Kidney capillary endothelial cell (primary cell): ENCODE measurements around the gene FZD4.
"Not testable (repeated sequence)": the region's sequence is repeated elsewhere in the genome, so short reads cannot be mapped to it uniquely, and the experiment has no call there.

Experiments
- DNase-seq: peaks from one replicate; pipeline ENCODE4 v3.0.0-alpha.2; 2018; ENCODE audit warnings: low spot score

Gene FZD4

DNA sequence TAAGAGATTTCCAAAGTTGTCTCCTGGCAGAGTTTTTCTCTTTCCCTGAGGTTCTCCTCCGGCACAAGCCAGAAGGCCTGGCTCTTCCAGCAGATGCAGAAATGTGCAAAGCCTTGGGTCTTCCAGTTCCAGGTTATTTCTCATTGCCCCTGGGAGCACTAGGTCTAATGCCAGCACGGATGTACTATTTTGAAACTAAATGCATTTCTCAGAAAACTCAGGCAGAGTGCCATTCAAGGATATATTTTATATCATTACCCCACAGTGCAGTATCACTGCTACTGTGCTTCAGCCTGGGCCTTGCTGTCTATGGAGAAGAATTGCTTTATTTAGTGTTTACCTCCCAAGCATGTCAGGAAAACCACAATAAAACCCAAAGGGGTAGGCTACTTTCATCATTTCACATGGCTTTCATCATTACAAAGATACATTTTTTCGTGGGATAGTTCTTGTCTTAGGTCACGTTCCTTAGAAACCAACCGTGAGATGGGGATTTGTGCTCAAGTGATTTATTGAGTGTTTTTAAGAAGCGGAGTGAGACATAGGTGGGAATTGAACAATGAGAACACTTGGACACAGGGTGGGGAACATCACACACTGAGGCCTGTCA, 22.4 kb upstream of the FZD4 start:
- DNase-seq: no peak

DNA sequence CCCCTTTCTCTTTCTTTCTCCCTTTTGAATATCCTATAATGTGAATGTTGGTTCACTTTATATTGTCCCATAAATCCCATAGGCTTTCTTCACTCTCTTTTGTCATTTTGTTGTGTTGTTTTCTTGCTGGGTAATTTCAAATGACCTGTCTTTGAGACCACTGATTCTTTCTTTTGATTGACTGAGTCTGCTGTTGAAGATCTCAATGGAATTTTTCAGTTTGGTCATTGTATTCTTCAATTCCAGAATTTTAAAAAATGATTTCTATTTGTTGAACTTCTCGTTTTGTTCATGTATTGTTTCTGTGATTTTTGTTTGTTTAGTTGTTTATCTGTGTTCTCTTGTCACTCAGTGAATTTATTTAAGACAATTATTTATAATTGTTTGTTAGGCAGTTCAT, 17.5 kb upstream of the FZD4 start:
- no peak for DNase-seq

DNA sequence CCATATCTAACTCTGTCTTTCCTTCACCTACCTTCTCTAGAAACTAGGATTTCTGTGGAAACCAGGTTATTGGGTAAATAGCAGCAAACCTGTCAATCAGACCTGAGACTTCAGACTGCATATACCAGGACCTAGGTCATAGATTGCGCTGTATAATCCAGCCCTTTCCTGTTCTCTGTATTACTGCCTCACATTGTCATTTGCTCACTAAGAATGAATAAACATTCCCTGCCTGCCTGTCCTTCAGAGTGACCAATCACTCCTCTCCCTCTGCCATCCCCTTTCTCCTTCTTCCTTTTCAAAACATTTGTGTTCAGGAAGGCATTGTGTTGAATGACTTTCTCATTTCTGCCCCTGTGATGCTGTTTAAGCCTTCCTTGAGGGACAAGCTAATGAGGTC, 14.1 kb upstream of the FZD4 start:
- no peak for DNase-seq

DNA sequence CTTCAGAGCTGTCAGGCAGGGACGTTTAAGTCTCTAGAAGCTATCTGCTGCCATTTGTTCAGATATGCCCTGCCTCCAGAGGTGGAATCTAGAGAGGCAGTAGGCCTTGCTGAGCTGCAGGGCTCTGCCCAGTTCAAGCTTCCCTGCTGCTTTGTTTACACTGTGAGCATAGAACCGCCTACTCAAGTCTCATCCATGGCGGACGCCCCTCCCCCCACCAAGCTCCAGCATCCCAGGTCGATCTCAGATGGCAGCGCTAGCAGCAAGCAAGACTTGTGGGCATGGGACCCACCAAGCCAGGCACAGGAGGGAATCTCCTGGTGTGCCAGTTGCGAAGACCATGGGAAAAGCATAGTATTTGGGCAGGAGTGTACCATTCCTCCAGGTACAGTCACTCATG, 12.4 kb upstream of the FZD4 start:
- not testable (repeated sequence) for DNase-seq

DNA sequence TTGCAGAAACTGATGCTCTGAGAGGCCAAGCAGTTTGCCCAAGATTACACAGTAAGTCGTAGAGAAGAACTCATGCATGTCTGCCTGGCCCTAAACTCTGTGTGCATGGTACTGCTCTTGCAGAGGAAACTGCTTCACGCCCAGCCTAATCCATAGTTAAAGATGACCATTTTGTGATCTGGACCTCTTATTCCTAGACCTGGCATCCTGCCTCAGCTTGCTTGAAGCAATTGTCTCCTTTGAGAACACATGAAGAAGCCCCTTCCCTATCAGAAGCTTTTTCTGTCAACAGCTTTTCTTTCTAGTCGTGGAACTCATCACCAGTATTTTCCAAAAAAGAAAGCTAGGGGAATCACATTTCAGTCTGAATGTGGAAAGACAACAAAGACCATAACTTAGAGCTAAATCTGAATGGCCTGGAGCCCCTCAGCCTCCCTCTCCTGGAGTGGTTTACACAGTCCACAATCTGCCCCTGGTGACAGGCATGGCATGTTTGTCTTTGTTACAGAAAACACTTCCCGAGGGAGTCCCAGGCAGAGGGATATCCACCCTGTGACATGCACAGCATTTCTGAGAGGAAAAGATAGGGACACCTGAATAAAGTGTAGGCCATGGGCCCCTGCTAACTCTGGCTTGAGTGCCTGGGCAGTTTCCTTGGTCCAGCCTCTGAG, 2.9 kb upstream of the FZD4 start:
- no peak for DNase-seq

DNA sequence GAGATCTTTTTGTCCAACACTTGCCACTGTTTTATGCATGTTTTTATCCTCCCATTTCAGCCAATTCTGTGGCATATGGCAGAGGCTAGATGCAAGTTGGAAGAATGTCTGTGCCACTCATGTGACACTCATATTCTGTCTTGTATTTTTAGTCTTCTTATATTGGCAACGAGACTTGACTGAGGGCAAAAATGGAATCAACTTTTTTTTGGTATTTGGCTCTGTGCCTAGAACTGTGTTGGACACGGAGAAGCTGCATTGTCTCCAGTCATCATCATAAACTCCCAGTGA, 1.7 kb upstream of the FZD4 start:
- no peak for DNase-seq

DNA sequence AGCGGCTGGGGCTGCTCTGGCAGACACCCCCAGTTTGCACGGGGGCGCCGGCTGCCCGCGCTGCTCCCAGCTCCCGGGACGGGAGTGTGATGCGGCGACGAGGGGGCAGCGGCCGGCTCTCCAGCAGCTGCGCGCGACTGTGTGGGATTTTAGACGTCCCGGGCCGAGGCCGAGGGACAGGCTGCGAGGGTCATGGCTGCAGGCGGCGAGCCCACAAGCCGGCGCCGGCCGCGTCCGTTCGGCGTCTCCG, 159 bp downstream of the FZD4 start:
- no peak for DNase-seq

DNA sequence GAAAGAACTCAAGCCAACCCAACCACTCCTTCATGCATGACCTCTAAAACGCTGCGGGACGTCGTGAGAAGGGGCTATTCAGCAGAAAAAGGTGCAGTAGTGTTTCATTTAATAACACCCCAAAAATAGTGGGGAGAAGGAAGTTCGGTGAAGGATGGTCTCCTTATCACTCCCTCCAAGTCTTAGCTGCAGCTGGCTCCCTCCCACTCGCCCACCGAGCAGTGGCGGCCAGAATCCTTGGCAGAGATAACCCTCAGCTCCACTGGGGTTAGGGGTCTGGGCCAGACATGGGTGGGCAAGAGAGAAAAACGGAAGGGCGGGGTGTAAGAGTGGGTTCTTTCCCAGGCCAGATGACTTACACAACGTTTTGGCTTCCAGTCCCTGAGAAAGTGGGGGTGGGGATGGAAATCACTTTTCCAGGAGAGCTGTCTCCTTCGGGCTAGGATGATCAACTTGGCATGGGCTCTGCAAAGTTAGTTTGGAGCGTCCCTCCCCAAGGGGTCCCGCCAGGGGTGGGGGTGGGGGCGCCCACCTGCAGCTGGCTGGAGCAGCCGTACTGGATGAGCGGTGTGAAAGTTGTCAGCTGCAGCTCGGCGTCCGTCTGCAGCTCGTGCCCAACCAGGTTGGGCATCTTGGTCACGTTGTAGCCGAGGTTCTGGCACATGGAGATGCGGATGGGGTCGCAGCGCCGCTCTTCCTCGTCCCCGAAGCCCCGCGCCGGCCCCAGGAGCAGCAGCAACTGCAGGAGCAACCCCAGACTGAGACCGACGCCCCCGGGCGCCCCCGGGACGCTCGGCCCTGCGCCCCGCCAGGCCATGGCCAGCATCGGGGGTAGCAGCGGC, 705 bp downstream of the FZD4 start:
- no peak for DNase-seq

DNA sequence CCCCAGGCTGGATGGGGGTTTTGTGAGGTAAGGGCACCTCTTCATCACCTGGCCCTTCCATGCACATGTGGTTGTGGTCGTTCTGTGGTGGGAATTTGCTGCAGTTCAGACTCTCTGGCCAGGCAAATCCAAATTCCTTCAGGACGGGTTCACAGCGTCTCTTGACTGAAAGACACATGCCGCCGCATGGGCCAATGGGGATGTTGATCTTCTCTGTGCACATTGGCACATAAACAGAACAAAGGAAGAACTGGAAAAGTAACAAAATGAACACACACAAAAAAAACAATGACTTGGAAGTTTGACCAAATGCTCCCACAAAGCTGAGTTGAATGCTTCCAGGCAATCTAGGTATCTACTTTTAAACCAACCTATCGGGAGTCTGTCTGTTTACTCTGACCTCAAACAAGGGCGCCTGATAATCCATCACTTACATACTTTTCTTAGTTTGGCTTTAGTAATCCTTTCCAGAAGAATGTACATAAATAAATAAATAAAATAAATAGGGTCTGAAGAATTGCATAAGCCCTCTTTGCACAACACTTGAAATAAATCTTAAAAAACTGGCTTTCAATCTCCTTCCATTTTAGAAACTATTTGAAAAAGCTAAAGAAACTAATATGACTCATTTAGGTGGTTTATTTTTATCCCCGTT, 2.8 kb downstream of the FZD4 start:
- DNase-seq: no peak

DNA sequence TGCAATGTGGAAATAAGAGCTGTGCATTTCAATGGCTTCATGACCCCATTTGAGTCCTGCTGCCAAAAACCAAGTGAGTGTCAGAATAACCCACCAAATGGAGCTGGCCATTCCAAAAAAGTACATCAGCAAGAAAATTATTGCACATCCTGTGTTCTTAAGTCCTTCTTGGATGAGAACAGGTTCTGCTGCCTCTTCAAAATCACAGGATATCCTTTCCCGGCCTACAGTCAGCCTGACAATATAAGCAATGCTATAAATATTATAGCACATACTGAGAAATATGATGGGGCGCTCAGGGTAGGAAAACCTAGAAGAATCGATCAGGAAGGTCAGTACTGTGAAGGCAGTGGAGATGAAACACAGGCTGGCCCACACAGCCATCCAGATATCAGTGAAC, 3.5 kb downstream of the FZD4 start:
- DNase-seq: no peak

DNA sequence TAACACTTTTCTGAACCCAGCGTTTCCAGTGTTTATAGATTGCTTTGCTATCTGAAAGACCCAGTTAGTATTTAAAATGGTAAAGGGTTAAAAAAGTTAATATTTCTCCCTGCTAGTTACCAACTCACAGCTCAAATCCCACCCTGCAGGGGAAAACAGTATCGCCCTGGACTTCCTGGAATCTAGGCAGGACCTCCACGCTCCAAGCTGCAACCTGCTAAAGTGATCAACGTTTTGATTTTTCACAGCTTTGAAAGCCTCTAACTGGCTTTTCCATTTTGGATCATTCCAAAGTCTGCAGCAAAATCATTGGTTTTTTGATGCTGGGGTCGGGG, 4.6 kb downstream of the FZD4 start:
- DNase-seq: no peak

DNA sequence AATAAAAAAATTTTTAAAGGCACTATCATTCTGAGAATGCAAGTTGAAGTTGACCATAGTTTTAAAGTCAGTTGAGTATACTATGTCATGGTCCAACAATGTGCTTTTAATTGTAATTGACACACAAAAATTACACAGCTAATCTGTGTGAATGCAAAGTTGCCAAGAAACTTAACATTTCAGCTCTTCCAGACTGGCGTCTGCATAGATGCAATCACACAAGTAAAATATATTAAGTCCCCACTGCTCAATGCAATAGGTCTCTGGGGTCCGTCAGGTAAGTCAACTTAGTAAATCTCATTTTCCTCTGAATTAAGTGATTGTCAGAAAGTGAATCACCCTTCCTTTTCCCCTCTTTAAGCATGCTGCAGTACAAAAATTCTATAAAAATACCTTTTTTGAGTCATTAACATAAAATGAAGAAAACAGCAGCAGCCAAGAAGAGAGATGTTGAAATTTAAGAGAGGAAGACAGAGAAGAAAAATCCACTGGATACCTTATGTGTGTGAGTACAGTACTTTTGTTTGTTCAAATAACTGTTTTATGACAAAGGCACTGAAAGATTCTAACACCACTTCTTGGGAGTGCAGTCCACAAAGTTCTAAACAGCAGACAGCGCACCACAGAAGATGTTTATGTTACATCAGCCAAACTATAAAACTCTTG, 5.1 kb downstream of the FZD4 start:
- DNase-seq: no peak

DNA sequence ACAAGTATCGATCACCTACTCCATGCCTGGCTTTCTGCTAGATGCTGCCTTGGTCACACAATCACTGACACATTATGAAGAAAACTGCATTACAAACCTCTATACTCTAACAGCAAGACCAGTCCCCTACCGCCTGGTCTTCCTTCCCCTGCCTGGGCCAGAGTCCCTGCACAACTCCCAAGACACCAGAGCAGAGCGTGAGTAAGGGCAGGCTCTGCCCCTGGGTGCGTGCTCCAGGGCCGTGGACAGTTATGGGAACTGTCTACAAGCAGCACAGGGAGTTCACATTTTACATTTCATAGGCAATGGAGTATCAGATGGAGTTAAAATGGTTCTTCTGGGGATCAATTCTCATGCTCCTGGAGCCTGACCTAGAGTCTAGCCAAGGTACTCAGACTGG, 6.5 kb downstream of the FZD4 start:
- no peak for DNase-seq

DNA sequence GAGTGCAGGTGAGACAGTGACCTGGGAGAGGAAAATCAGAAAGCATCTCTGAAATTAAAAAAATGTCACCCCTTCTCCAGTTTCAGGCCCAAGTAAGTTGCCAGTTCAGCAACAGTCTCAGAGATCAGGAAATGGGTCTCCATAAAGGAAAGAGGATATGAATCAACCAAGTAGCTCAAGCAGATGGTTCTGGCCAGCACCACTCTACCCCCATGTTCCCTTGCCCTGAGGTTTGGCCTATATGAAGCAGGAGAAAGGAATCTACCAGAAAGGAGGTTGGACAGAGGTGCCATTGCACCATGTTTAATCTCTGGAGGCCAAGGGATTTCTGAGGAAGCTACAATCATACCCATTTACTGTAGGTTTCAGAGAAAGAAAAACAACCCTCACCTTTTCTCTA, 7.7 kb downstream of the FZD4 start:
- DNase-seq: no peak

DNA sequence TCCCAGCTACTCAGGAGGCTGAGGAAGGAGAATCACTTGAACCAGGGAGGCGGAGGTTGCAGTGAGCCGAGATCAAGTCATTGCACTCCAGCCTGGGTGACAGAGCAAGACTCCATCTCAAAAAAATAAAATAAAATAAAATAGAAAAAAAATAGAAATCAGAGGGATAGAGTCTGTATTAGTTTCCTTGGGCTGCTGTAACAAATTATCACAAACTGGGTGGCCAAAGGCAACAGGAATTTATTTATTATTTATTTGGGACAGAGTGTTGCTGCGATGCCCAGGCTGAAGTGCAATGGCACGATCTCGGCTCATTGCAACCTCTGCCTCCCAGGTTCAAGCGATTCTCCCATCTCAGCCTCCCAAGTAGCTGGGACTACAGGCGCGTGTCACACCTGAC, 11.7 kb downstream of the FZD4 start:
- not testable (repeated sequence) for DNase-seq

DNA sequence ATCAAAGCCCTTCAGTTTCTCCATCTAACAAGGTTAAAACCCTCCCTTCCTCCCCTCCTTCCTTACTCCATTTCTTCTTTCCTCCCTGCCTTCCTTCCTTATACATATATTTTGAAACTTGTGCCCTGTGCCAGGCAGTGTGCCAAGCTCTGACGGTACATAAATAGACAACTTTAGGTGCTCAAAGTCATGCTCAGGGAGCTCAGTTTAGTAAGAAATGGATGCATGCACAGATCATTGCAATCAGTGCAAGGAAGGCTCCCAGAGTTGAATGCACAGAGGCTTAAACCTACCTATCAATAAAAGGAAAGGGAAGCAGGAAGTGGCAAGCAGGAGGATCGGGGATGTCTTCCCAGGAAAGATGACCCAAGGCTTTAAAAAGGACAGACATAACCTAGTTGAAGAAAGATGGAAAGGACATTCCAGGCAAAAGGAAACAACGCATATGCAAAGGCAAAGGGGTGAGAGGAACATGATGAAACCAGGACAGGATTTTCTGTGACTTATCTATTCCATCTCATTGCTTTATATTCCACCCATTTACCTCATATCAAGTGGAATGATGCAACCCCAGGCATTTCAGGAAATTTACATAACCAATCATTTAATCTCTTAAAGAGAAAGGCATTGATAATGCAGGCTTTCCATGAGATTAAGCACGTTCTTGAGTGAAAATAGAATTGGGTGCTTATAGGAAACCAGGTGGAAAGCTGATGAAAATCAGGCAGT, 13.2 kb downstream of the FZD4 start:
- no peak for DNase-seq

DNA sequence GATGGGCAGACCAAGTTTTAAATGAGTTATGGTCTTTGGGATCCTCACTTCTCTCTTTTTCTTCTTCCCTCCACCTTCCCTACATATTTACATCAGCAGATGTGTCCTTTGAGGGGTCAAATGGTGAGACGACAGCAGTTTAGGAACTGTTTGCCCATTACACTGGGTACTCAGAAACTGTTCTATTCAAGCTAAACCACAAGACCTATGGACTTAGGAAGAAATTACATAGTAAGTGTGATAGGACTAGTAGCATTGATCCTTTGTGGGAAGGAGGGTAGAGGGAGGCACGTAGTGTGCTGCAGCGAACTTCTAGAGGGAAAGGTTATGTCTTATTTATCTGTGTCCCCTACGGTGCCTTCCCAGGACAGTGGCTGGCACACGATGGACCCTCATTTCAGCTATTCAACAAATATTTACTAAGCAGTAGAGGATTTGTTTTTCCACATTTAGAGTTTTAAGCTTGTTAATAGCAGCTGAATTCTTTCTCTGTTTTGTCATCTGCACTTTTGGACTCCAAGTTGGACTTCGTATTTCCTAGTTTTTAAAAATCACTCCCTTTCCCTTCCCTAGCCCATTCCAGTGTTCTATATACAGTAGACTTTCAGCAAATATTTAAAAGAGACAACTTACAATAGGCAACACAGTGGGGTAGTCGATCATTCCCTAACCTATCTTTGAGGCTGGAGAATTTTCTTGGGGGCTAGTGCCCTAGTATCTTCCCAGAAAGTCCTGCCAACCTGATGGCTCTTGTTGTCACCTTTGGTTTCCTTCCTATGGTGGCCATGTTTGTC, 13.9 kb downstream of the FZD4 start:
- no peak for DNase-seq

DNA sequence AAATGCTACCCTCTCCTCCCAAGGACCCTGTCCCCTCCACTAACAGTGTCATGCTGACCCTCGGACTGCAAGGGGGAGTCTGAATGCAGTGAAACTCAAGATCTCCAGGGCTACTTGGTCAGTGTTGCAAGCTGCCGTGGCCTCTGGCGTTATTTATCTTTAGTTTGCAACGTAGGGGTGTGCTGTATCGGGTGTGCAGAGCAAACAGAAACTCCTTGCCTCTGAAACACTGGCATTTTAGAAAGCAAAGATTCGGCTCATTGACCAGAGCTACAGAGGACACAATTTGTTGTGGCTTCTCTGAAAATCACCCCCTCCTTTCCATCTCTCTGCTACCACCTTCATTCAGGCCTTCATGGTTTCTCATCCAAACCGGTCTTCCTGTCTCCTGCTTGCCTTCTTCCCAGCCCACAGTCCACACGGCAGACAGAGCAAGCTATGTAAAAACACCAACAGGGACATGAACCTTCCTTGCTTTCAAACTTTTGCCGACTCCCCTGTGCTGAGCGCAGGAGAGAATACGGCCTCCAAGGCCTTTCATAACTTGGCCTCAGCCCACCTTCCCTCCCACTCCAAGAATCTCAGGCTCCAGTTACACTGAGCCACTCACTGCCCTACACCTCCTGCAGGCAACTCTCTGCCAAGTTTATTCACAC, 14.9 kb downstream of the FZD4 start:
- DNase-seq: no peak

DNA sequence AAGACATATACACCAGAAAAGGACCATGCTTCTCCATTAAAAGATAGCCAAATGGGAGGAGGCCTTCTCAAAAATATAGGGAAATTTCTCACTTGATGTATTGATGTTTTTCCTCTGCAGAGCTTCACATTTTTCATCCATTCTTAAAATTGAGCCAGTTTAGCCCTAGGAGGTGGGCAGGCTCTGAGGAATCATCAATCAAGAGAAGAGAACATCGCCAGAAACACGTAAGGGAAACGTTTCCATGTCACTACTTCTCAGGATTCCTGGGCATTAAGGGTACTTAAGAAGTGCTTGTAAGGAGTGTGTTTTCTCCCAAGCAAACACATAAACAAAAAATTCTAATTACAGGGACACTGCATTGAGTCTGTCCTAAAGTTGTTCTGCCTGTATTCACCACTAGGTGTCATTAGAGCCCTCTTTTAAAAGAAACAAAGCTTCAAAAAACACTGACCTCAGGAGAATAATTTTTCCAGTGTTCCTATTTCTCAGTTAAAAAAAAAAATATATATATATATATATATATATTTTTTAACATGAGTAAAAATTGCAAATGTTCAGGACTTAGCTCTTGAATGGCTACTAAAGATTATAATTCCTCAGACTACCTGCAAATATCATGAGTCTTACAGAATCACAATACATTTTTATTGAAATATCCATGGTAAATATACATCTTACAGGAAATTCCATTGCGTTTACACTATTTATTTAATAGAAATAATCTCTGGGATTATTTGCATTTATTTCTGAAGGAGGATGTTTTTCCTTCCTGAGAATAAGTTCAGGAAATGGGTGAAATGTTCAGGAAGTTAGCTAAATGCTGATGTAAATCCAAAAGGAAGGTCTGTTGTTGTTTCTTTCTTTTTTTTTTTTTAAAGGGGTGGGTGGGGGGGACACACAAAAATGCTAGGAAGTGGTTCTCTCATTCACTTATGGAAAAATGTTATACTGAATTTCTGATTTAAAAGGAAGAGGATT, 16.0 kb downstream of the FZD4 start:
- DNase-seq: no peak
